HG03108 (cell line): ENCODE data around the gene HDAC10.
"Not testable (repeated sequence)": the region's sequence is repeated elsewhere in the genome, so short reads cannot be mapped to it uniquely, and the experiment has no call there.

ENCODE experiments used
- ATAC-seq: cut with Tn5 transposase; IDR thresholded peaks from one replicate; pipeline ENCODE4 v1.9.1; 2021; ENCODE audit warnings: moderate library complexity; ENCODE audit not compliant: unreplicated experiment

HDAC10 gene

DNA sequence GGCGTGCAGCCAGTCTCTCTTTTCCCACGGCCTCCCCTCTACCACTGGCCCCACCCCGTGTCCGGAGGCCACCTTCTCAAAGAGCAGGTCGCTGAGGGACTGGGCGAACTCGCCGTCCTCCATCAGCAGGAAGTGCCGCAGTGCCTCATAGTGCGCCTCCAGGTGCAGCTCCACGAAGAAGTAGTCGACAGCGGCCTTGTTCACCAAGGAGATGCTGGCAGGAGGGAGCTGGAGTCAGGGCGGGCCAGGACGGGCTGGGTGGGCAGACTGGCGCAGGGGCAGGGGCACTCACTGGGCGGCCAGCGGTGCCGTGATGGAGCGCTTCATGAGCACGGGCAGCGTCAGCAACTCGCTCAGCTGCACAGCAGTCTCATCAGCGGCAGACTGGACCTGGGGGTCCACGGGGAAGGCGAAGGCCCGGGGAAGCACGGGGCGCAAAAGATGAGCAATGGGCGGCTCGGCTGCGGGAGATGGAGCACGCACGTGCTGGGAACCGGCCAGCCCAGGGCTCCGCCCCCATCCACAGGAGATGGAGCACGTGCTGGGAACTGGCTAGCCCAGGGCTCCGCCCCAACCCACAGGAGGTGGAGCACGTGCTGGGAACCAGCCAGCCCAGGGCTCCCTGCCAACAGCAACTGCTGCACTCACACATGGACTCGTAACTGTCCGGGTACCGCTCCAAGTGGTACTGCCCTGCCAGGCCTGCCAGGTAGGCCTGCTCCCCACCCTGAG lies 31.9 kb downstream of the HDAC10 start:
- ATAC-seq = no peak

DNA sequence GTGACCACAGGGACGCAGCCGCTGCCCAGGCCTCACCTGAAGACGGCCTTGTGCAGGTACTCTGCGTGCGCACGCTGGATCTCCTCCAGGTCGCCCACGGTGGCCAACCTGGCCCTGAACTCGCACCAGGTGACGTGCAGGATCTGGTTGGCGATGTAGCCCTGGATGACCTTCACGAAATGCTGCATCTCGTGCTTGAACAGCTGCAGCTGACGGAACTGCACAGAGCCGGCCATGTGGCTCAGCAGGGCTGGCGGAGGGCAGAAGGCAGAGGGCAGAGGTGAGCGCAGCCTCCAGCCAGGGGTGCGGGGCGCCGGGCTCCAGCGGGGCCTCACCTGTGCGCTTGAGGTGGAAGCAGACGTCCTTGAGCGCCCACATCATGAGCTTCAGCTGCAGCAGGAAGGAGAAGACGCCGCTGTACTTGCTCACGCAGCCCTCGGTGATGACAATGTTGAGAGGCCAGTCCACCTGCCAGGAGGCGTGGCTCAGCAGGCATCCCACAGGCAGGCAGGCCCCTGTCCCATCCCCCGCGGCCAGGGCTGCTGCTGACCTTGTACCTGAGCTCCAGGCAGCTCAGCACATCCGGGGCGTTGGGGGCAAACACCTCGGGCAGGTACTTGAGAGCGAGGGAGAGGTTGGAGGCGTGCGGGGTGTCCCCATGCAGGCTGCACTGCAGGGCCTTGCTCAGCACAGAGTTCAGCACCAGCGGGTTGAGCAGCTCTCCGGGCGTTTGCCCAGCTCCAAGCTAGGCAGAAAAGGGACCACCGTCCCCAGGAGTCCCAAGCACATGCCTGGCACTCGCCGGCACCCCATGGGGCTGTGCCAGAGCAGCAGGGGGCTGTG lies 32.7 kb downstream of the HDAC10 start:
- no peak for ATAC-seq

DNA sequence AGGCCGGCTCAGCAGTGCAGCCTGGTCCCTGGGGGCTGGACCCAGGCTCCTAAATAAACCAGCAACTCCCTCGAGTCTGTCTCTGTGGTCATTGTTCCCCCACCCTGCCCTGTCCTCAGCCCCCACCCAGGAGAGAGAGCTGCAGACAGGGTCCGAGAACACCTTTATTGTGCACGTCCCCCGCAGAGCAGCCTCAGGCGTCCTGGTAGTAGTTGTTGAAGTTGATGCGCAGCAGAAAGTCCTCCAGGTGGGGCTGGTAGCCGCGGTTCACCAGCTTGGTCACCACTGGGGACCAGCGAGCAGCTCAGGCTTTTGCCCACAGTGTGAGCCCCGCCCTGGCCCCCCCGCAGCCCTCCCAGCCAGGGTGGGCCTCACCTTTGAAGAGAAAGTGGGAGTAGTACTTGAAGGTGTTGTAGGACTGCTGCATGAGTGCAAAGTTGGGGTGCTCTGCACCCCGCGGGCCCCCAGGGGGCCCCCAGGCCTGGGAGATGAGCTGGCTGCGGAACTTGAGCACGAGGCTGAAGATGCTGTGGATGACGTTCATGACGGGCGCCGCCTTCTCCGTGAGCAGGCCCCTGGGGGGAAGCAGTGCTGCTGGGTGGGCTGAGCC lies 33.4 kb downstream of the HDAC10 start:
- ATAC-seq = no peak

DNA sequence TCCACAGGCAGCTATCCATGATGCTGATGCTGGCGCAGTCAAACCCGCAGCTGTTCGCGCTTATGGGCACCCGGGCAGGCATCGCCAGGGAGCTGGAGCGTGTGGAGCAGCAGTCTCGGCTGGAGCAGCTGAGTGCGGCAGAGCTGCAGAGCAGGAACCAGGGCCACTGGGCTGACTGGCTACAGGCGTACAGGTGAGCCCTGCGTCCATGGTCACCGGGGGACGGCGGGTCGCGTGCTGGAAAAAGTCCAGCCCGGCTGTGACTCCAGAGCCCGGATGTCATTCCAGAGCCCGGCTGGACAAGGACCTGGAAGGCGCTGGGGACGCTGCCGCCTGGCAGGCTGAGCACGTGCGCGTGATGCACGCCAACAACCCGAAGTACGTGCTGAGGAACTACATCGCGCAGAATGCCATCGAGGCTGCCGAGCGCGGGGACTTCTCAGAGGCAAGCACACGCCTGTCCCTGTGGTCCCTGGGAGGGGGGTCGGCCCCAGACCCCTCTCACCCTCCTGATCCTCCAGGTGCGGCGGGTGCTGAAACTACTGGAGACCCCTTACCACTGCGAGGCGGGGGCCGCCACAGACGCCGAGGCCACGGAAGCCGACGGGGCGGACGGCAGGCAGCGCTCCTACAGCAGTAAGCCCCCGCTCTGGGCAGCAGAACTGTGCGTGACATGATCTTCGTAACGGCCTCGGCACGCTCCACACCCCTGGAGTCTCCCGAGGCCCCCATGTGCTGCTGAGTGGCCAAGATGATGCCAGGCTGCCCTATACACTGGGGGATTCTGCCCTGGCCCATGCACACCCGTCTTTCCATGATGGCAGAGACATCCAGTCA lies 34.2 kb downstream of the HDAC10 start:
- ATAC-seq = no peak

DNA sequence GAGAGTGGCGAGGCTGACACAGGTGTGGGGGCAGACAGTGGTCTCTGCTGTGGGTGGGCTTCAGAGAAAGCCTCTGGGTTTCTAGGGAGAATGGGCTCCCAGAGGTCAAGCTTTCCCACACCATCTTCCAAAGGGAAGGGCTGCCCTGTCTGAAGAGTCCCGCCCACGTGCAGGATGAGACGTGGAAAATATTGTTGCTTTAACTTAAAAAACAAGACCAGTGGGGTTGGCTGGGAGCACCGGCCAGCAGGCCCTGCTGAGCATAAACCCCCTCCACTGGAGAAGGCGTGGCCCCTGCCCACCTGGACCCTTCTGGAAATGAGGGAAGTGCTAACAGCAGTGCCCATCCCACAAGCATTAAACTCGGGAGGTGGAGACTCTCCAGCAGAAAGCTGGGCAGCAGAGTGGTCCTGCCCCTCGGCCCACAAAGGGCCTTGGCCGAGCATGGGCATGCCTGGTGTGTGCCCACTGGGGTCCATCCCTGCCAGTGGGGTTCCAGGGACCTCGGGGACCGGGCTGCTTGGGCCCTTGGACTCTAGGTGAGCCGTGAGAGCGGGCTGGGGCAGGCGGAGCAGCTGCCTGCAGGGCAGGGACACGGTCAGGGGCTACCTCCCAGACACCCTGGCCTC lies 34.9 kb downstream of the HDAC10 start:
- no peak for ATAC-seq

DNA sequence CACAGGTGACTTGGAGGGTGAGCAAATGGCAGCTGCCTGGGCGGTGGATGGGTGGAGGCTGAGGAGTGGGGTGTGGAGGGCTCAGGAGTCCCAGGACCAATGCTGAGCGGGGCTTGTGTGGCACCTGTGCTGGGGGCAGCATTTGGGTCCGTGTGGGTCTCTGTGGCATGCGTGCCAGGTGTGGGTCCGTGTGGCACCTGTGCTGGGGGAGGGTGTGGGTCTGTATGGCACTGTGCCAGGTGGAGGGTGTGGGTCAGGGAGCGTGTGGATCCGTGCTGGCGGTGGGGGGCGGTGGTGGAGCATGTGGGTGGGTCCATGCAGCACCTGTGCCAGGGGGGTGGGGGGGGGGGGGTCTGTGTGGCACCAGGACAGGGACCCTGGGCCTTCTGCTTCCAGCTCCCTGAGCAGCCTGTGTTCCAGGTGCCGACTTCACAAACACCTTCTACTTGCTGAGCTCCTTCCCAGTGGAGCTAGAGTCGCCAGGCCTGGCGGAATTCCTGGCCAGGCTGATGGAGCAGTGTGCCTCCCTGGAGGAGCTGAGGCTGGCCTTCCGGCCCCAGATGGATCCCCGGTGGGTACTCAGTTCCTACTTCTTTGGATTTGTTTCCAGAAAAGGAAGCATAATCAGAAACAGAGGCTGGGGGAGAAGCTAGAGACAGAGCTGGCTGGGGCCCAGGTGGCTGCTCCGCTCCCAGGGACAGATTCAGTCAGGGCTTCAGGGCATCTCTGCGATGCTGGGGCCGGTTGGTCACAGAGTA lies 35.6 kb downstream of the HDAC10 start:
- no peak for ATAC-seq

DNA sequence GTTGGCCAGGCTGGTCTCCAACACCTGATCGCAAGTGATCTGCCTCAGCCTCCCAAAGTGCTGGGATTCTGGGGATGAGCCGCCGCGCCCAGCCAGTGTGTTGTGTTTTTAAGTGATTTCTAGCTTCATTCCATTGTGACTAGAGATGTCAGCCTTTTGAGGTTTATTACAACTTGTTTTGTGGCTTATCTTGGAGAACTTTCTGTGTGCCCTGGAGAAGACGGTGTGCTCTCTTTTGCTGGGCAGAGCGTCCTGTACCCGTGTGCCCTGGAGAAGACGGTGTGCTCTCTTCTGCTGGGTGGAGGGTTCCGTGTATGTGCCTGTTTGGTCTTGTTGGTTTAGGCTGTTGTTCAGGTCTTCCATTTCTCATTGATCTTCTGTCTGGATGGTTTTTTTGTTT lies 37.8 kb downstream of the HDAC10 start:
- no peak for ATAC-seq

DNA sequence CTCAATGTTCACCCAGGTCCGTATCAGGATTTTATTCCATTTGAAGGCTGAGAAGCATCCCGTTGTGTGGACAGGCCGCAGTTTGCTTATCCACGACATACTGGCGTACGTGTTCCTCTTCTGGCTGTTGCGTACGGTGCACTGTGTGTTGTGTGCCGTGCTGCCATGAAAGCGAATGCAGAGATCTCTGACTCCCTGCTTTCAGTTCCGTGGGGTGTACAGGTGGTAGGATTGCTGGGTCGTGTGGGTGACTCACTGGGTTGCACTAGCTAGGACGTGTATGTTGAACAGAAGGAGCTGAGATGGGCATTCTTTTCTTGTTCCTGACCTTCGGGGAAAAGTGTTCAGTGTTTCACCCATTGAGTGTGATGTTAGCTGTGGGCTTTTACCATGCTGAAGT lies 39.9 kb downstream of the HDAC10 start:
- ATAC-seq = no peak

DNA sequence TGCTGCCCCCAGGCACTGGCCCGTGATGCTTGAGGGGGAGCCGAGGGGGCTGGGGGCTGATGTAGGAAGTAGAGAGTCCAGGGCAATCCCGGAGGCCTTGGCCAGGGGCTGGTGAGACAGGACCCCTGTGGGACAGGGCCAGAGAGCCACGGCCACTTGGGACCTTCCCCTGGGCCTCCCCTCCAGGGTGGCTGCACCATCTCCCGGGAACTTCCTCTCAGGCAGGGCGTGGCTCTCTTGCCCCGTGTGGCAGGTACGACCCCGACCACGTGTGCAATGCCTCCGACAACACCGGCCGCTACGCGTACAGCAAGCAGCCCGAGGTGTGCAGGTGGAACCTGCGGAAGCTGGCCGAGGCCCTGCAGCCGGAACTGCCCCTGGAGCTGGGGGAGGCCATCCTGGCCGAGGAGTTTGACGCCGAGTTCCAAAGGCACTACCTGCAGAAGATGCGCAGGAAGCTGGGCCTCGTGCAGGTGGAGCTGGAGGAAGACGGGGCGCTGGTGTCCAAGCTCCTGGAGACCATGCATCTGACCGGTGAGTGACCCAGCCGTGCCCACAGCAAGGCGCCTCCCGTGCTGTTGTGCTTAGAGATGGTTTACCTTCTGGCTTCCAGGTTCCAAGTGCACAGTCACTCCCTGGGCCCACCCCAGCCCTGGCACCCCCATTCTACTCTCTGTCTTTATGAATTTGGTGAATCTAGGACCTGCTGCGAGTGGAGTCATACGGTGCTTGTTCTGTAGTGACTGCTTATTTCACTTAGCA lies 40.5 kb downstream of the HDAC10 start:
- no peak for ATAC-seq

DNA sequence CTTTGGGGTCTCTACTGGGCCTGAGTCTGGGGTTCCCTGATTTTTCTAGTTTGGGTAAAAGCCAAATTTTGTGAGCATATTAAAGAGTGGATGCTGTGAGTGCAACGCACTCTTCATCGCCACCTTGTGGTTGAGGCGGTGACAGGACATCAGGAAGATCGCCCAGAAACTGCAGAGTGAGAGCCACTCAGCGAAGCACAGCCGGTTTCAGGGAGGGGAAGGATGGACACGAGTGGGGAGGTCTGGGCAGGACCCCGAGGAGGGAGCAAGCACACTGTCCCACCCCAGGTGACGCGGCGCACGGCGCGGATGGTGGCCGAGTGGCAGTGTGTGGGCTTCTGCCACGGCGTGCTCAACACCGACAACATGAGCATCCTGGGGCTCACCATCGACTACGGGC lies 41.2 kb downstream of the HDAC10 start:
- no peak for ATAC-seq

DNA sequence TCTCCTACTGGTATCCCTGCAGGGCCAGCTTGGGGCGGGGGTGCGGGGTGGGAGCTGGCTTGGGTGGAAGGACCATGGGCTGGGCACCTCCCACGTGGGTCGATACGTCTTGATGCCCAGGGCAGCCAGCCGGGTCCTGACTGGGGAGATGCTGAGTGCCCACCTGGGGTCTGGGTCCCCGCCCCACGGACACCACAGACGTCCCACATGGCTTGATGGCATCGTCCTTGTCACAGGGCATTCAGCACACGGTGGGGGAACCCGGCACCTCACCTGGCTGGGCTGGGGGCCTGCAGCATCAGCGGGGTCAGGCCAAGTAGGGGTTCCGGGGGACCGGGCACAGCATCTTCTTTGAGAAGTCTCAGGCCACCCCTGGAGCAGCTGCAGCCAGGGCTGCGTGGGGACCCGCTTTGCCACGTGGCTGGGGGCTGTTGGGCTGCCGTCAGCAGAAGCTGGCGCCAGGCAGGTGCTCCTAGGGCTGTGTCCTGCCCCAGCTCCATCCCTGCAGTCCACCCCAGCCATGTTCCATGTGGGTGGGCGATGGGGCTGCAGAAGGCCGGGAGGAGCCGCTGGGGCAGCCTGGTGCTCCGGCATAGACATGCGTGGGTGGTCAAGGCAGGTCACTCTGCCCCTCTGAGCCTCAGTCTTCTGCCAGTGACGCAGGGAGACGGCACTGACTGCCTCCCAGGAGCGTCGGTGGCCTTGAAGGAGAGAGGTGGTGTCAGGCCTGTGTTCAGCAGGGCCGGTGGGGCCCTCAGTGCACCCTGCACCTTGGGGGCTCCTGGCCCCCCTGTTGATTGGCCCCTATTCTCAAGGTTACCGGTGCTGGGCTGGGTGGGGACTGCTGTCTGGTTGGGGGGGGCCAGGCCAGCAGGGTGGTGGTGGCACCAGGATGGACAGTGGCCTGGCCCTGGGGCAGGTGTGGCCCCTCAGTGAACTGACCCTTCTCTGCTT lies 41.8 kb downstream of the HDAC10 start:
- ATAC-seq = no peak

DNA sequence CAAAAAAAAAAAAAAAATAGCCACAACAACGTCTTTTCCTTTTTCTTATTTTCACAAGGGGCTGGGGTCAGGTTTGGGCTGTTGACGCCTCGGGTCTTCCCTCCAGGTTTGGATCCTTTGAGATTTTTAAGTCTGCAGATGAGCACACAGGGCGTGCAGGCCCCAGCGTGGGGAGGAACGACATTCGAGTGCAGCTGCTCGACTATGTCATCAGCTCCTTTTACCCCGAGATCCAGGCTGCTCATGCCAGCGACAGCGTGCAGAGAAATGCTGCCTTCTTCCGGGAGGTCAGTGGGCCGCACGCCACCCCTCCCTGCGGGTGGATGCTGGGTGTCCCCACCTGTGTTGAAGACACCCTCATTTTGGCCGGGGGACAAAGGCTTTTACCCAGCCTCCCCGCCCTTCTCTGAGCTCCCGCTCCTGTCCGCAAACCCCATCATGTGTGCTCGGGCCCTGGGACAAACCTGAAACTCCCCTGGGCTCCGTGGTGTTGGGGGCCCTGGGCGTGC lies 42.6 kb downstream of the HDAC10 start:
- ATAC-seq = no peak

DNA sequence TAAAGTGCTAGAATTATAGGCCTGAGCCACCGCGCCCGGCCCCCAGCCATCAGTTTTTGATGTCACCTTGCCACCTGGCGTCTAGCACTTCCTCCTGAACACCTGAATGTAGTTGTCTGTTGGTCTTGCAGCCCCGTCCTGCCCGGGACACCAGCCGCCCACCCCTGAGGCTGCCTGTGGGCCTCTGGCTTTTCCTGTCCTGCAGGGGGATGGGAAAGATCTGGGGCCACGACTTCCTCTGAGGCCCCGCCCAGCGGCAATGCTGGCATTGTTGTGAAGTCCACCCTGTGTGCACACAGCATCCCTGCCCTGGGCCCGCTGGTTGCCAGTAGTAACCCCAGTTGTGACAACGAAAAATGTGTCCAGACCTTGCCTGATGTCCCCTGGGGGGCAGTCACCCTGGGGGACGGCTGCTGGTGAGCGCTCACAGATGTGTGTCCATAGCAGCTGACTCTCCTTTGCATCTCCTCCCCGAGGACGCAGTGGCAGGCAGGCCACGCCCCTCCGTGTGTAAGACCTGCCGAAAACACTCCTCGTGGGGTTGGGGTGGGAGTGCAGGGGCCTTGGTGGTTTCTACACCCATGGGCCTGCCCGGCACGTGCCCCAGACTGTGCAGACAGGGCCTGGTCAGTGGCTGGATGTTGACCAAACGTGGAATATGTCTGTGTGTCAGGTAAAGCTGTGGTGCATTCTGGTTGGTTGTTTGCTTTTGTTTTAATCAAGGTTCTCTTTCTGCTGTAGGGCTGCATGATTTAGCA lies 43.5 kb downstream of the HDAC10 start:
- ATAC-seq = no peak

DNA sequence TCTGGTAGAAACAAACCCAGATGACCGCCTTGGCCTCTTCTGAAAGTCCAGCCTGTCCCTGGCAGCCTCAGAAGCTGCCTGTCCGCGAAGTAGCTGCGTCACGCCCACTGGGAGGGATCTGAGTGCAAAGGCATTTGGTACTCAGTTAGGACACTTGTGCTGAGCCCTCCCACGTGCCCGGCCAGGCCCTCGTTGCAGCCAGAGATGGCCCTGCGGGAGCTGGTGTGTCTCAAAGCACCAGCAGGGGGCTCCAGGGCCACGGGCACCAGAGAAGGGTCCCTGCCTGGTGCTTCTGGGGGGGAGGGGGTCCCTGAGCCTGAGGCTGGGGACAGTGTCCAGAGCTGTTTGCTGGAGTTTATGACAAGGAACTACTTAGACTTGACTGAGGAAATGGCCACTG lies 44.5 kb downstream of the HDAC10 start:
- no peak for ATAC-seq

DNA sequence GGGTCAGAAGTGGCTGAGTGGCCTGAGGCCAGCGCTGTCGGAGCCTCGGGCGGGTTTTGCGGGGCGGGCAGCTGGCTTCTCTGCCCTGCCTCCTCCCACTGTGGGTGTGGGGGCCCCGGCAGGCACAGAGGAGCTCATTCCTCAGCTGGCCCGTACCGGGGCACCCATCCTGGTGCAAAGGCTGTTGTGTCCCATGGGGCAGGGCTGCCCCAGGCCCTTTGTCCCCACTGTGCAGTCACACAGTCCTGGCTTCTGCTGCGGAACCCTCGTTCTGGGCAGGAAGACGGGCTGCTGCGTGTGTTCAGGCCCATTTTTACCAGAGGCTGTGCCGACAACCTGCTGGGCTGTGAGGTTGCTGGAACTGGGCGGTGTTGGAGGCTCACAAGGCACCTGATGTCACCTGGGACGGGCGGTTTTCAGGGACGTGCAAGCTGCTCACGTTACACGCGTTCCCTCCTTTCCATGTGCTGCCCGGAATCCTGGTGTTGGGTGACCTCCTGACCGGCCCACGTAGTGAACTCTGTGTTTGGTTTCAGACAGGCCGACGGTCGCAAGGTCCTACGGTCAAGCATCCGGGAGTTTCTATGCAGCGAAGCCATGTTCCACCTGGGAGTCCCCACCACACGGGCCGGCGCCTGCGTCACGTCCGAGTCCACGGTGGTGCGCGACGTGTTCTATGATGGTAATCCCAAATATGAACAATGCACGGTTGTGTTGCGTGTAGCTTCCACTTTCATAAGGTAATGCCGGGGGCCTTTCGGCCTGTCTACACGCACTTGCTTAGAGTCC lies 45.1 kb downstream of the HDAC10 start:
- ATAC-seq = no peak

DNA sequence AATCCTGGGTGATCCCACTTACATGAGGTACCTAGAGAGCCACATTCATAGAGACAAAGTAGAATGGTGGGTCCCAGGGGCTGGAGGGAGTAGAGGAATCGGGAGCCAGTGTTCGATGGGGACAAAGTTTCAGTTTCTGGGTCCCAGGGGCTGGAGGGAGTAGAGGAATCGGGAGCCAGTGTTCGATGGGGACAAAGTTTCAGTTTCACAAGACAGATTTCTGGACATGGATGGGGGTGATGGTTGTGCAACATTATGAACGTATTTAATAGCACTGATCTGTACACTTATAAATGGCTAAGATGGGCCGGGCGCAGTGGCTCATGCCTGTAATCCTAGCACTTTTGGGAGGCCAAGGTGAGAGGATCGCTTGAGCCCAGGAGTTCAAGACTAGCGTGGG lies 46.1 kb downstream of the HDAC10 start:
- not testable (repeated sequence) for ATAC-seq
